GM19099 (cell line): ENCODE data around the gene SBK2.

Source experiments
- POLR2A ChIP-seq: IDR thresholded peaks from 3 replicates; pipeline ENCODE4 v1.6.1; 2011; ENCODE audit warnings: low read depth; ENCODE audit not compliant: insufficient read length; ENCODE audit errors: extremely low read depth

The SBK2 gene

GRCh38 chr19:55536951-55537740 lies at the start of gene SBK2:
Gene SBK2 (minus strand): TSS chr19:55537133. CDS start chr19:55536294, 839 bp downstream.
- no peak for TF ChIP-seq POLR2A

GRCh38 chr19:55585658-55586339 lies 48.9 kb upstream of the SBK2 start:
- no peak for TF ChIP-seq POLR2A

- TF ChIP-seq POLR2A: no peak
Observed at GRCh38 chr19:55584871-55585270, 47.9 kb upstream of the SBK2 start.

- no peak for TF ChIP-seq POLR2A
Observed at GRCh38 chr19:55581823-55582223, 44.9 kb upstream of the SBK2 start.

GRCh38 chr19:55581145-55581822 lies 44.4 kb upstream of the SBK2 start:
- no peak for TF ChIP-seq POLR2A

- no peak for TF ChIP-seq POLR2A
Observed at GRCh38 chr19:55580628-55581144, 43.8 kb upstream of the SBK2 start, which contains the start of gene ZNF579. Gene ZNF579 (minus strand): TSS chr19:55580848. CDS start chr19:55579639, 1,209 bp downstream.

- no peak for TF ChIP-seq POLR2A
Observed at GRCh38 chr19:55579766-55580621, 43.1 kb upstream of the SBK2 start.

- TF ChIP-seq POLR2A: no peak
Observed at GRCh38 chr19:55578761-55579747, 42.1 kb upstream of the SBK2 start.

- TF ChIP-seq POLR2A: no peak
Observed at GRCh38 chr19:55578031-55578760, 41.3 kb upstream of the SBK2 start.

- TF ChIP-seq POLR2A: no peak
Observed at GRCh38 chr19:55576746-55577145, 39.8 kb upstream of the SBK2 start.

- no peak for TF ChIP-seq POLR2A
Observed at GRCh38 chr19:55567708-55568328, 30.9 kb upstream of the SBK2 start.

GRCh38 chr19:55566823-55567222 lies 29.9 kb upstream of the SBK2 start:
- TF ChIP-seq POLR2A: no peak
